SK-N-SH treated with all-trans-retinoic acid at 6 μM for 48 hours (cell line): ENCODE results near the gene HEXIM1.

ENCODE experiments used
- GLIS3 ChIP-seq: fragments of 250-450 bp; sonication (Bioruptor Pico); IDR thresholded peaks from 2 replicates; pipeline ENCODE4 v1.5.0; 2020; ENCODE audit warnings: mild to moderate bottlenecking, moderate library complexity
- ISL1 ChIP-seq: fragments of 250-450 bp; sonication (Bioruptor Pico); IDR thresholded peaks from 2 replicates; pipeline ENCODE4 v2.1.2; 2022; ENCODE audit warnings: mild to moderate bottlenecking, moderate library complexity

DNA sequence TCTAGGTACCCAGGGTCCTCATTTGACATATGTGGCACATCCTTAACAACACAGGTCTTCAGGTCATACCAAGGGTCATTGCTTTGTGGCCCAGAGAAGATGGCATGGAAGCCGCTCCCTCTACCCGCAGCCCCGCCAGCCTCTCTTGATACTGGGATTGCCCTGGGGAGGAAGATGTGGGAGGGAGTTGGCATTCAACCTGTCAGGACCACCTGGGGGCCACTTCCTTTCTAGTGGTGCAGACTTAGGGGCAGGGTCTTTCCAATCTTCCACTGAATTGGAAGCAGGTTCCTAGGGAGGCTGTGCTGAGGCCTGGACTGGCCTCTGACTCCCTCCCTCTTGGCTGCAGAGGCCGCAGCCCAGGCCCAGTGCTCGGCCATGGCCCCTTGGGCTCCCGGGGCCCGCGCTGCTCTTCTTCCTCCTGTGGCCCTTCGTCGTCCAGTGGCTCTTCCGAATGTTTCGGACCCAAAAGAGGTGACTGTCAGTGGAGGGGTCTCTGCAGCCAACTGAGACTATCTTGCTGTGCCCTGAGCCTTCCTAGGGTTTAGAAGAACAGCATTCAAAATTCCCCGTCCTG lies 5.1 kb upstream of the HEXIM1 start:
- TF ChIP-seq ISL1 (CRISPR knock-in tag): no peak
- TF ChIP-seq GLIS3 (CRISPR knock-in tag): no peak
